Panc1 (cell line): Measurements from ENCODE around the gene SHISAL1. TPM values are rescaled to one million over a fixed set of nuclear protein-coding genes. Genes with fewer than 3 reads are reported as not detected.

Source experiments
- ATAC-seq: fragments of 200-7000 bp; cut with Tn5 transposase; 2 replicates; pipeline ENCODE4 v1.9.1; 2020; ENCODE audit warnings: mild to moderate bottlenecking, moderate library complexity
- BruUV-seq: library from RNA; stranded (reverse); fragments of 400-500 nt; replicated peaks from 2 replicates; lab custom pipeline; 2021; lab: Mats Ljungman, UMichigan
- CTCF ChIA-PET: fragments of 300-600 bp; sonication (Branson Sonifier 250); formaldehyde crosslinking; loops from one replicate; lab custom pipeline; 2022; ENCODE audit warnings: antibody characterized with exemption; lab: Charles Lee
- POLR2A ChIA-PET: fragments of 300-600 bp; sonication (Branson Sonifier 250); formaldehyde crosslinking; loops from one replicate; lab custom pipeline; 2022; ENCODE audit warnings: antibody characterized with exemption; lab: Charles Lee
- DNase-seq: peaks from one replicate; pipeline ENCODE4 v3.0.0-alpha.2; 2010; ENCODE audit warnings: low read depth, low spot score
- H3K27ac ChIP-seq: 2 replicates; pipeline ENCODE4 v1.5.1; 2011; ENCODE audit warnings: mild to moderate bottlenecking, low read length, inconsistent platforms
- H3K27me3 ChIP-seq: fragments of 200-500 bp; sonication (Bioruptor generic); 2 replicates; pipeline ENCODE4 v1.6.0; 2014; ENCODE audit warnings: low read length, inconsistent platforms; ENCODE audit not compliant: control insufficient read depth, insufficient read depth
- H3K36me3 ChIP-seq: fragments of 200-500 bp; sonication (Bioruptor generic); 2 replicates; pipeline ENCODE4 v1.5.1; 2014; ENCODE audit warnings: inconsistent platforms, mild to moderate bottlenecking, low read length, moderate library complexity; ENCODE audit not compliant: control insufficient read depth, insufficient read depth
- H3K4me1 ChIP-seq: 2 replicates; pipeline ENCODE4 v1.5.1; 2011; ENCODE audit warnings: inconsistent platforms, mild to moderate bottlenecking, low read length, moderate library complexity; ENCODE audit not compliant: control insufficient read depth, insufficient read depth
- H3K4me3 ChIP-seq, 2 experiments: 2 replicates each; pipeline ENCODE4 v1.5.1; 2011 to 2012; ENCODE audit warnings: low read depth in 2 of 2, low read length in 2 of 2, mild to moderate bottlenecking in 2 of 2, inconsistent platforms in 1 of 2, moderate library complexity in 1 of 2
- H3K9me3 ChIP-seq: fragments of 200-500 bp; sonication (Bioruptor generic); 2 replicates; pipeline ENCODE4 v1.5.1; 2014; ENCODE audit warnings: low read depth, mild to moderate bottlenecking, inconsistent platforms, low read length, moderate library complexity; ENCODE audit not compliant: control insufficient read depth, insufficient read depth
- POLR2AphosphoS5 ChIP-seq: IDR thresholded peaks from 2 replicates; pipeline ENCODE4 v1.6.1; 2012; ENCODE audit warnings: mild to moderate bottlenecking, low read depth, low read length, moderate library complexity
- SIN3A ChIP-seq: IDR thresholded peaks from 2 replicates; pipeline ENCODE4 v1.6.1; 2012; ENCODE audit warnings: low read depth, mild to moderate bottlenecking, low read length, moderate library complexity, borderline replicate concordance; ENCODE audit not compliant: insufficient read depth
- TCF7L2 ChIP-seq: IDR thresholded peaks from 2 replicates; pipeline ENCODE4 v1.6.1; 2011; ENCODE audit warnings: mild to moderate bottlenecking, low read depth, low read length, inconsistent platforms
- in situ Hi-C: cut with HindIII; loops from 2 replicates; pipeline ENCODE4 v1.10.0; 2016; ENCODE audit warnings: low sequenced_read_pairs, low pct_unique_long_range_greater_than_20kb
- intact Hi-C: fragments of 100-400 bp; cut with micrococcal nuclease; formaldehyde crosslinking; loops from one replicate; pipeline ENCODE4 v1.10.0; 2022; ENCODE audit not compliant: unreplicated experiment
- total RNA-seq: library from RNA; stranded (reverse); gene quantifications from one replicate; pipeline ENCODE4 v1.2.1, GENCODE V29; 2021; ENCODE audit not compliant: unreplicated experiment
- TF ChIP-seq, protein P1 (sequence below), 2 experiments: IDR thresholded peaks; 2 replicates each; pipeline ENCODE4 v1.6.1; 2011 to 2012; ENCODE audit warnings: low read depth in 2 of 2, control low read depth in 1 of 2, low read length in 1 of 2, mild to moderate bottlenecking in 1 of 2, moderate library complexity in 1 of 2; ENCODE audit not compliant: insufficient read depth in 1 of 2
- TF ChIP-seq, protein P2 (sequence below): fragments of 450-650 bp; IDR thresholded peaks from 2 replicates; pipeline ENCODE4 v1.5.1; 2017; ENCODE audit warnings: mild to moderate bottlenecking

The SHISAL1 gene
- total RNA-seq, 1 experiment from 2014 or later: 1.2 TPM

DNA sequence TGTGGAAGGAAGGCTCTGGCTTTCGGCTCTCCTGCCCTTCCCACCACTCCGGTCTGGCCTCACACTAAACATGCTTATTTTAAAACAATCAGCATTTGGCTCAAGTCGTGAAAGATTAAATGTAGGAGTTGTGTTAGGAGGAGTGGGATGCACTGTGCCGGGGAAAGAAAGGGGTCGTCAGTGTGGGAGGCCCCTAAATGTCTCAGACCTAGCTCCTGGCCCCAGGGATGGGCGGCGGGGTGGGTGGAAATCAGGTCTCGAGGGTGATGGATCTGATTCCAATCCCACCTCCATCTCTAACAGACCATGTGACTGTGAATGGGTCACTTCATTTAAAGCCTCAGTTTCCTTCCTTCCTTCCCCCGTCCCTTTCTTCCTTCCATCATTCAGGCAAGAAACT is 6.9 kb upstream of the SHISAL1 start:
- Histone ChIP-seq H3K4me1 (no peaks in the 10 kb centered on the region), H3K36me3 (no peaks in the 10 kb centered on the region), H3K4me3 (no peak overlapping the region), H3K9me3 (no peaks in the 10 kb centered on the region), H3K27me3 (no peaks in the 10 kb centered on the region), H3K27ac (no peak overlapping the region)
- intact Hi-C loops (no loop called here), in situ Hi-C loops (no loop called here)
- TF ChIP-seq, protein P1, sequence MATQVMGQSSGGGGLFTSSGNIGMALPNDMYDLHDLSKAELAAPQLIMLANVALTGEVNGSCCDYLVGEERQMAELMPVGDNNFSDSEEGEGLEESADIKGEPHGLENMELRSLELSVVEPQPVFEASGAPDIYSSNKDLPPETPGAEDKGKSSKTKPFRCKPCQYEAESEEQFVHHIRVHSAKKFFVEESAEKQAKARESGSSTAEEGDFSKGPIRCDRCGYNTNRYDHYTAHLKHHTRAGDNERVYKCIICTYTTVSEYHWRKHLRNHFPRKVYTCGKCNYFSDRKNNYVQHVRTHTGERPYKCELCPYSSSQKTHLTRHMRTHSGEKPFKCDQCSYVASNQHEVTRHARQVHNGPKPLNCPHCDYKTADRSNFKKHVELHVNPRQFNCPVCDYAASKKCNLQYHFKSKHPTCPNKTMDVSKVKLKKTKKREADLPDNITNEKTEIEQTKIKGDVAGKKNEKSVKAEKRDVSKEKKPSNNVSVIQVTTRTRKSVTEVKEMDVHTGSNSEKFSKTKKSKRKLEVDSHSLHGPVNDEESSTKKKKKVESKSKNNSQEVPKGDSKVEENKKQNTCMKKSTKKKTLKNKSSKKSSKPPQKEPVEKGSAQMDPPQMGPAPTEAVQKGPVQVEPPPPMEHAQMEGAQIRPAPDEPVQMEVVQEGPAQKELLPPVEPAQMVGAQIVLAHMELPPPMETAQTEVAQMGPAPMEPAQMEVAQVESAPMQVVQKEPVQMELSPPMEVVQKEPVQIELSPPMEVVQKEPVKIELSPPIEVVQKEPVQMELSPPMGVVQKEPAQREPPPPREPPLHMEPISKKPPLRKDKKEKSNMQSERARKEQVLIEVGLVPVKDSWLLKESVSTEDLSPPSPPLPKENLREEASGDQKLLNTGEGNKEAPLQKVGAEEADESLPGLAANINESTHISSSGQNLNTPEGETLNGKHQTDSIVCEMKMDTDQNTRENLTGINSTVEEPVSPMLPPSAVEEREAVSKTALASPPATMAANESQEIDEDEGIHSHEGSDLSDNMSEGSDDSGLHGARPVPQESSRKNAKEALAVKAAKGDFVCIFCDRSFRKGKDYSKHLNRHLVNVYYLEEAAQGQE (IDR thresholded peaks at IDR 0.05; ENCODE audit: insufficient read depth in 1 of 2, low read depth in 2 of 2, low read length in 1 of 2): no peak
- no peak for TF ChIP-seq POLR2AphosphoS5
- no peak for TF ChIP-seq SIN3A
- TF ChIP-seq, protein P2, sequence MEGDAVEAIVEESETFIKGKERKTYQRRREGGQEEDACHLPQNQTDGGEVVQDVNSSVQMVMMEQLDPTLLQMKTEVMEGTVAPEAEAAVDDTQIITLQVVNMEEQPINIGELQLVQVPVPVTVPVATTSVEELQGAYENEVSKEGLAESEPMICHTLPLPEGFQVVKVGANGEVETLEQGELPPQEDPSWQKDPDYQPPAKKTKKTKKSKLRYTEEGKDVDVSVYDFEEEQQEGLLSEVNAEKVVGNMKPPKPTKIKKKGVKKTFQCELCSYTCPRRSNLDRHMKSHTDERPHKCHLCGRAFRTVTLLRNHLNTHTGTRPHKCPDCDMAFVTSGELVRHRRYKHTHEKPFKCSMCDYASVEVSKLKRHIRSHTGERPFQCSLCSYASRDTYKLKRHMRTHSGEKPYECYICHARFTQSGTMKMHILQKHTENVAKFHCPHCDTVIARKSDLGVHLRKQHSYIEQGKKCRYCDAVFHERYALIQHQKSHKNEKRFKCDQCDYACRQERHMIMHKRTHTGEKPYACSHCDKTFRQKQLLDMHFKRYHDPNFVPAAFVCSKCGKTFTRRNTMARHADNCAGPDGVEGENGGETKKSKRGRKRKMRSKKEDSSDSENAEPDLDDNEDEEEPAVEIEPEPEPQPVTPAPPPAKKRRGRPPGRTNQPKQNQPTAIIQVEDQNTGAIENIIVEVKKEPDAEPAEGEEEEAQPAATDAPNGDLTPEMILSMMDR: no peak
- TF ChIP-seq TCF7L2: no peak
- ATAC-seq (no peak), DNase-seq (no peak)
- BruUV-seq: no TSS peak
- CTCF ChIA-PET: no interaction called here
- POLR2A ChIA-PET: no interaction called here

DNA sequence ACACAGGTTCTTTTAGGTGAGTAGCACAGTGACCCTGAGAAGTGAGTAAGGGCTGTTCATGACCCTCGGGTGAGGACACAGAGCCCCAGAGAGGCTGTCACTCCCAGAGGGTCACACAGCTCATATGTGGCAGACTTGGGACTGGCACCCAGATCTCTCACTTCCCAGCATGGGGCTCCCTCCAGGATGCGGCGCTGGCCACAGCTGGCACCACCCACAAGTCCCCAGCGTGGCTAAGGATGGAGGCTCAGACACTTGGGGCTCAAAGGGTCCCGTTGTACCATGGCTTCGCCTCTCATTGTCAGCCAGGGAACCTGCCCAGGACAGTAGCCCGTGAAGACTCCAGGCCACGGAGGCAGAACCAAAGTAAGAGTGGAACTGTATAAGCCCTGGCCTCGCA is 6.0 kb upstream of the SHISAL1 start:
- no peak overlapping the region for H3K4me3 ChIP-seq
- no TSS peak for BruUV-seq
- ChIA-PET CTCF (no interaction called here), POLR2A (no interaction called here)
- TF ChIP-seq, protein P2: no peak
- no peak for TF ChIP-seq SIN3A
- TF ChIP-seq, protein P1 (IDR thresholded peaks at IDR 0.05; ENCODE audit: insufficient read depth in 1 of 2, low read depth in 2 of 2, low read length in 1 of 2): no peak
- no peak for TF ChIP-seq POLR2AphosphoS5
- no peak for TF ChIP-seq TCF7L2
- no peaks in the 10 kb centered on the region for H3K27me3 ChIP-seq
- no peak for ATAC-seq
- no peak overlapping the region for H3K27ac ChIP-seq
- H3K4me1 ChIP-seq: no peaks in the 10 kb centered on the region
- DNase-seq: no peak
- no peaks in the 10 kb centered on the region for H3K36me3 ChIP-seq
- in situ Hi-C loops: no loop called here
- H3K9me3 ChIP-seq: no peaks in the 10 kb centered on the region
- intact Hi-C loops: no loop called here
